Hepatocyte (in vitro differentiated cells): ENCODE results near the gene SMAD1. TPM values are rescaled to one million over a fixed set of nuclear protein-coding genes. Genes with fewer than 3 reads are reported as not detected.
"Not testable (repeated sequence)": the region's sequence is repeated elsewhere in the genome, so short reads cannot be mapped to it uniquely, and the experiment has no call there.

Source experiments
- DNase-seq: peaks from one replicate; pipeline ENCODE4 v3.0.0-alpha.2; 2016; ENCODE audit warnings: low spot score
- H2AFZ ChIP-seq: fragments of 200-600 bp; sonication (generic); 2 replicates; pipeline ENCODE4 v1.6.0; 2016; ENCODE audit warnings: antibody characterized with exemption, mild to moderate bottlenecking
- H3K27ac ChIP-seq: fragments of 200-600 bp; sonication (generic); 2 replicates; pipeline ENCODE4 v1.5.1; 2016; ENCODE audit warnings: mild to moderate bottlenecking
- H3K27me3 ChIP-seq: fragments of 200-600 bp; sonication (generic); 2 replicates; pipeline ENCODE4 v1.6.1; 2016
- H3K36me3 ChIP-seq: fragments of 200-600 bp; sonication (generic); replicated peaks from 2 replicates; pipeline ENCODE4 v1.5.1; 2016; ENCODE audit warnings: low read depth; ENCODE audit not compliant: insufficient read depth
- H3K4me1 ChIP-seq: fragments of 200-600 bp; sonication (generic); 2 replicates; pipeline ENCODE4 v1.5.1; 2016; ENCODE audit warnings: mild to moderate bottlenecking, moderate library complexity; ENCODE audit not compliant: insufficient read depth
- H3K4me2 ChIP-seq: fragments of 200-600 bp; sonication (generic); 2 replicates; pipeline ENCODE4 v1.6.0; 2016
- H3K4me3 ChIP-seq: fragments of 200-600 bp; sonication (generic); 2 replicates; pipeline ENCODE4 v1.5.1; 2016; ENCODE audit warnings: mild to moderate bottlenecking
- H3K79me2 ChIP-seq: fragments of 200-600 bp; sonication (generic); 2 replicates; pipeline ENCODE4 v1.6.0; 2017; ENCODE audit warnings: mild to moderate bottlenecking
- H3K9me2 ChIP-seq: fragments of 200-600 bp; sonication (generic); replicated peaks from 2 replicates; pipeline ENCODE4 v1.6.0; 2017; ENCODE audit warnings: mild to moderate bottlenecking; ENCODE audit not compliant: insufficient read depth
- H3K9me3 ChIP-seq: fragments of 200-600 bp; sonication (generic); 2 replicates; pipeline ENCODE4 v1.5.1; 2016; ENCODE audit warnings: low read depth, mild to moderate bottlenecking
- H4K20me1 ChIP-seq: fragments of 200-600 bp; sonication (generic); 2 replicates; pipeline ENCODE4 v1.6.0; 2016; ENCODE audit warnings: mild to moderate bottlenecking; ENCODE audit not compliant: insufficient read depth, poor library complexity, severe bottlenecking
- CTCF ChIP-seq: fragments of 200-600 bp; sonication (generic); IDR thresholded peaks from 2 replicates; pipeline ENCODE4 v1.5.1; 2016; ENCODE audit warnings: antibody characterized with exemption, mild to moderate bottlenecking; ENCODE audit not compliant: poor library complexity
- EZH2 ChIP-seq: fragments of 200-600 bp; sonication (generic); IDR thresholded peaks from 2 replicates; pipeline ENCODE4 v1.6.1; 2016; ENCODE audit warnings: antibody characterized with exemption, mild to moderate bottlenecking, borderline replicate concordance
- EZH2phosphoT487 ChIP-seq: fragments of 200-600 bp; sonication (generic); IDR thresholded peaks from one replicate; pipeline ENCODE4 v1.6.1; 2018; ENCODE audit warnings: antibody characterized with exemption, mild to moderate bottlenecking, low read depth, moderate library complexity; ENCODE audit not compliant: unreplicated experiment, severe bottlenecking
- WGBS: methylation state at CpG from one replicate; pipeline ENCODE4 v1.1.6; 2016; ENCODE audit warnings: low lambda C conversion rate; ENCODE audit errors: missing lambda C conversion rate; 5-methylcytosine and 5-hydroxymethylcytosine counted together
- polyA plus RNA-seq: library from polyadenylated mRNA; unstranded; fragments of >200 nt; fragmentation: Nextera tagmentation; extraction: Ambion mirVana; gene quantifications from 2 replicates; pipeline ENCODE4 v1.2.1, GENCODE V29; 2016
- total RNA-seq: library from RNA; depleted of rRNA; stranded (reverse); fragments of >200 nt; gene quantifications from 2 replicates; pipeline ENCODE4 v1.2.3, GENCODE V29; 2014

SMAD1 gene
- total and polyA plus RNA-seq, 2 experiments from 2014 or later: 18.1 to 24.1 TPM

GRCh38 chr4:145530662-145531061 lies 49.0 kb downstream of the SMAD1 start:
- TF ChIP-seq EZH2phosphoT487 (no peak), EZH2 (no peak)
- H3K9me3 ChIP-seq: no peaks in the 10 kb centered on the region
- no peaks in the 10 kb centered on the region for H3K36me3 ChIP-seq
- DNase-seq: no peak
- WGBS: 81% methylated on average over 1 of the region's 1 CpG
- no peak overlapping the region for H3K27ac ChIP-seq
- no peaks in the 10 kb centered on the region for H4K20me1 ChIP-seq
- H3K4me2 ChIP-seq: no peak overlapping the region
- no peak overlapping the region for H2AFZ ChIP-seq
- H3K9me2 ChIP-seq: no peaks in the 10 kb centered on the region
- no peak overlapping the region for H3K4me3 ChIP-seq
- no peaks in the 10 kb centered on the region for H3K4me1 ChIP-seq
- no peaks in the 10 kb centered on the region for H3K27me3 ChIP-seq
- peaks cover 28% of the 10 kb centered on the region for H3K79me2 ChIP-seq

- H2AFZ ChIP-seq: no peak overlapping the region
- no peak for DNase-seq
- H3K36me3 ChIP-seq: no peaks in the 10 kb centered on the region
- no peaks in the 10 kb centered on the region for H3K9me2 ChIP-seq
- no peak overlapping the region for H3K4me3 ChIP-seq
- no peak overlapping the region for H3K4me2 ChIP-seq
- peaks cover 28% of the 10 kb centered on the region for H3K79me2 ChIP-seq
- H3K4me1 ChIP-seq: no peaks in the 10 kb centered on the region
- TF ChIP-seq EZH2phosphoT487 (no peak), EZH2 (no peak), CTCF (no peak)
- no peaks in the 10 kb centered on the region for H4K20me1 ChIP-seq
- H3K27me3 ChIP-seq: no peaks in the 10 kb centered on the region
- WGBS: 81% methylated on average over 2 of the region's 2 CpGs
- H3K27ac ChIP-seq: no peak overlapping the region
- H3K9me3 ChIP-seq: no peaks in the 10 kb centered on the region
These were observed 49.6 kb downstream of the SMAD1 start for GRCh38 chr4:145531223-145531622.

- DNase-seq: no peak
- Histone ChIP-seq H3K79me2 (peaks cover 31% of the 10 kb centered on the region), H3K4me1 (no peaks in the 10 kb centered on the region), H3K9me3 (no peaks in the 10 kb centered on the region), H3K27ac (no peak overlapping the region), H3K27me3 (no peaks in the 10 kb centered on the region), H3K4me3 (no peak overlapping the region), H4K20me1 (no peaks in the 10 kb centered on the region), H3K9me2 (no peaks in the 10 kb centered on the region), H3K4me2 (no peak overlapping the region), H2AFZ (no peak overlapping the region), H3K36me3 (no peaks in the 10 kb centered on the region)
- 69% methylated on average over 5 of the region's 5 CpGs for WGBS
- TF ChIP-seq CTCF (no peak), EZH2 (no peak), EZH2phosphoT487 (no peak)
These were observed 50.2 kb downstream of the SMAD1 start for GRCh38 chr4:145531859-145532258.

- Histone ChIP-seq H2AFZ (no peak overlapping the region), H3K4me3 (no peak overlapping the region), H3K9me3 (no peaks in the 10 kb centered on the region), H4K20me1 (no peaks in the 10 kb centered on the region), H3K36me3 (no peaks in the 10 kb centered on the region), H3K4me2 (no peak overlapping the region), H3K27ac (no peak overlapping the region), H3K27me3 (no peaks in the 10 kb centered on the region), H3K9me2 (no peaks in the 10 kb centered on the region), H3K4me1 (no peaks in the 10 kb centered on the region), H3K79me2 (peaks cover 32% of the 10 kb centered on the region)
- 87% methylated on average over 4 of the region's 4 CpGs for WGBS
- TF ChIP-seq CTCF (no peak), EZH2 (no peak), EZH2phosphoT487 (no peak)
- DNase-seq: no peak
These were observed 51.3 kb downstream of the SMAD1 start for GRCh38 chr4:145533001-145533400.

GRCh38 chr4:145533415-145533814 lies 51.8 kb downstream of the SMAD1 start:
- not testable (repeated sequence) for H3K27ac ChIP-seq

More at GRCh38 chr4:145533415-145533814, 51.8 kb downstream of the SMAD1 start:
- H3K9me3 ChIP-seq, H3K36me3 ChIP-seq, H3K27me3 ChIP-seq, H3K4me1 ChIP-seq, H4K20me1 ChIP-seq, H3K4me3 ChIP-seq, DNase-seq, H3K9me2 ChIP-seq, H3K4me2 ChIP-seq, H2AFZ ChIP-seq: not testable (repeated sequence)
- 98% methylated on average over 3 of the region's 3 CpGs for WGBS
- H3K79me2 ChIP-seq: peaks cover 29% of the 10 kb centered on the region
